ENCODE data around the gene ABCC8.

- TF ChIP-seq EZH2 (IDR thresholded peaks at IDR 0.05) = no peak
- TF ChIP-seq POLR2AphosphoS5 (IDR thresholded peaks at IDR 0.05; ENCODE audit: borderline replicate concordance, low read depth, low read length) = no peak
These were observed 28.5 kb upstream of the ABCC8 start for GRCh38 chr11:17505146-17505545.

Data from SK-N-MC (cell line).